NCI-H1048 (cell line): Measurements from ENCODE around the gene NOSTRIN.
"Not testable (repeated sequence)": the region's sequence is repeated elsewhere in the genome, so short reads cannot be mapped to it uniquely, and the experiment has no call there.

Experiments
- DNase-seq: peaks from one replicate; lab custom pipeline; 2025; lab: John Stamatoyannopoulos, UW

Gene NOSTRIN, protein sequence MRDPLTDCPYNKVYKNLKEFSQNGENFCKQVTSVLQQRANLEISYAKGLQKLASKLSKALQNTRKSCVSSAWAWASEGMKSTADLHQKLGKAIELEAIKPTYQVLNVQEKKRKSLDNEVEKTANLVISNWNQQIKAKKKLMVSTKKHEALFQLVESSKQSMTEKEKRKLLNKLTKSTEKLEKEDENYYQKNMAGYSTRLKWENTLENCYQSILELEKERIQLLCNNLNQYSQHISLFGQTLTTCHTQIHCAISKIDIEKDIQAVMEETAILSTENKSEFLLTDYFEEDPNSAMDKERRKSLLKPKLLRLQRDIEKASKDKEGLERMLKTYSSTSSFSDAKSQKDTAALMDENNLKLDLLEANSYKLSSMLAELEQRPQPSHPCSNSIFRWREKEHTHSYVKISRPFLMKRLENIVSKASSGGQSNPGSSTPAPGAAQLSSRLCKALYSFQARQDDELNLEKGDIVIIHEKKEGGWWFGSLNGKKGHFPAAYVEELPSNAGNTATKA

GRCh38 chr2:168801961-168802858, at the start of gene NOSTRIN:
NOSTRIN (plus strand) TSS chr2:168802637; CDS start chr2:168802647, 10 bp downstream.
- DNase-seq: no peak

DNA sequence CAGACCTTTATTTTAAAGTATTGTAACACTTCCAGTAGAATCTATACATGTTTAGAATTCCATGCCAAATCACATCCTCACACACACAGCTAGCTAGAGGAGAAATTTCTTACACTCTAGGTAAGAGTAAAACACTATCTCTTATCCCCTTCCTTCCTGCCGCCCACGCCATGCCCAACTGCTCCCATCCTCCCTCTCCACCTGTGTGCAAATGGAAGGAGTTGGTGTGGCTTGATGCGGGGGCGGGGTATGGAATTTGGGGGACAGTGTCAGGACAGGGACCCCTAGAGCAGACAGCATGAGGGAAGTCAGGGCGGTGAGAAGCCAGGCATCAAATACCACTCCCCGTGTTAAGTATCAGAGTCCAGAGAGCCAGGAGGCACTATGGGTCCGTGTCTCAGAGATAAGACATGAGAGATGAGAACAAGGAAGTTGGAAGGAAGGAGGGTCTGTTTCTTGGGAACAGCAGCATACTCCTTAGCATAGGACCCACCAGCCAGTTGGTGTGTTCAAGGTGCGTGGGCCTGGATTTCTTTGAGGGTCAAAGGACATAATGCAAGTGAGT, 48.6 kb upstream of the NOSTRIN start:
- no peak for DNase-seq

GRCh38 chr2:168757223-168757622, 45.2 kb upstream of the NOSTRIN start:
- no peak for DNase-seq

GRCh38 chr2:168758970-168759820, 43.2 kb upstream of the NOSTRIN start:
- peak; percentile 24 for DNase-seq

GRCh38 chr2:168765401-168765800, 37.0 kb upstream of the NOSTRIN start:
- no peak for DNase-seq

DNA sequence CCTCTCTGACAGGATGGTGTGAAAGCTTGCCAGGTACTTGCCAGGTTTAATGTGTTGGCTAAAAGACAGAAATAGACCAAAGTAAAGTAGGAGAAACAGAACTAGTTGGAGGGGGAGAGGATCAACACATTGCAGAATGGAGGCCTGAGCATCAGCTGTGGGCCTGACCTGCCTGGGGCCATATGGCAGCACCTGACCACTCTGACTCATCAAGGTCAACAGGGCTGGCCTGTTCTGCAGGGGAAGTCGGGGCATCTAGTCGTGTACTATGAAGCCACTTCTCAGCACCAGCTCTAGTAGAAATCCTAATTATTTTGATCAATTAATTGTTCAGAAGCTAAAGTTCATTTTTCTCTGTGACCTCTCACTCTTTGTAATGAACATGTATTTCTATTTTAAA, 35.8 kb upstream of the NOSTRIN start:
- DNase-seq: no peak

DNA sequence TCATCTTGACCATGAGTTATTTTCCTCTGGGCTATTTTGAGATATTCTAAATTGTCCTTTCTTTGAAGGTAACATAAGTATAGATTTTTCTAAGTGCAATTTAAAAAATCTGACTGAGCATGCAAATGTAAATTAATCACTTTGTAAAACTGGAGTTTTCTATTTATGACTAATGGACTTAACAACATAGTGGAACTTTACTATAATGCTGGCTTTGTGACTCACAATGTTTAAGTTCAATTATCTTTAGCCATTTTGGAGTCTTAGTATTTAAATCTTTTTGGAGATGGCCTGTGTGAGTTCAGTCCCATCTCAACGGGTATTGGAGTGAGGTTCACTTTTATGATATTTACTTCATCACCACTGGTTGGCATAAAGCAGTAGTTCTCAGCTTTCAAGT, 35.2 kb upstream of the NOSTRIN start:
- DNase-seq: no peak

GRCh38 chr2:168768357-168768756, 34.1 kb upstream of the NOSTRIN start:
- not testable (repeated sequence) for DNase-seq

DNA sequence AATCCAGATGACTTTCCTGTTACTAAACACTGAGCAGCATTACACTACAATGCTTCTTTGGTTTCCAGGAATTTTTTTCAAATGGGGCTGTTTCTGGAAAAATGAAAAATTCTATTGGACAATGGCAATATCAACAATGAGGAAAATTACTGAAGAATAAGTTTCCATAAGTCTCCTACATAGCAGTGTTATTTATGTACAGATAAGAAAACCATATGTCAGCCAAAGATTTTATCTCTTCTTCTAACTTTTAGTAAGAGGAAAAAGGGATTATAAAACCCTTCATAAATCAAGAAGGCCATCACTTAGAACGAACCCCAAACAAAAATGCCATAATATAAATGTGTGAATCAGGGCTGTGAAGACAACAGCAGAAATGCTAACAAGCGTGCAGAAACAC, 31.6 kb upstream of the NOSTRIN start:
- no peak for DNase-seq

DNA sequence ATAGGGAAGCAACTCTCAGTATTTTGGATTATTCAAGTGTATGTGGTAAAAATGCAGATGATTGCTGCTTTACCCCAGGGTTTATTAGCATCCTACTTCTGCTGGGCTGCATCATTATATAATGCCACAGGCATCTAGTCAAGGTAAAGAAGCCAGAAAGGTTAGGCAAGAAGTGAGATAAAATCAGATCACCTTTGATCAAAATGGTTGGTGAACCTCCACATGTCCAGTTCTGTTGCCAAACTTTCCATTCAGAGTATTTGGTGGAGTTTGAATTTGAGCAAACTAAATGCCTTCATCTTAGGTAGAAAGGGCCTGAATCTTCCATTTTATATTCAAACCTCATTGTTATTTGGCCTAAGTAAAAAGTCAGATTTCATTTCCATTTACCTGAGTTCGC, 29.7 kb upstream of the NOSTRIN start:
- DNase-seq: no peak

DNA sequence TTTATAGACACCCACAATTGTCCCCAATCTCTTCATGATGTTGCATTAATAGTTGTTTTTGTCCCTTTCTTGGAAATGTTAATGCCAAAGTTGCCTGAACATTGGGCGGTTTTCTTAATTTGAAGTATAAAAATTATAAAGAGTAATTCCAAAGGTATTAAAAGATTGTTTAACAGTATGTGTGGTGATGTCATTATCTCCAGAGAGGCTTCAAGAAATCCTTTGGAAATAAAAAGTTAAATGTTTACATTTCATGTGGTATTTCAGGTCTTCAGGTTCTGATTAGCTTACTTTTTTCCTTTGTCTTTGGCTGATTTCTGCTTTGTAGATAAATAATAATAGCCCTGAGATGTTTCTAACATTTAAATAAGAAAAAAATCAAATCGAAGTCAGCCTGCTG, 29.3 kb upstream of the NOSTRIN start:
- DNase-seq: no peak

DNA sequence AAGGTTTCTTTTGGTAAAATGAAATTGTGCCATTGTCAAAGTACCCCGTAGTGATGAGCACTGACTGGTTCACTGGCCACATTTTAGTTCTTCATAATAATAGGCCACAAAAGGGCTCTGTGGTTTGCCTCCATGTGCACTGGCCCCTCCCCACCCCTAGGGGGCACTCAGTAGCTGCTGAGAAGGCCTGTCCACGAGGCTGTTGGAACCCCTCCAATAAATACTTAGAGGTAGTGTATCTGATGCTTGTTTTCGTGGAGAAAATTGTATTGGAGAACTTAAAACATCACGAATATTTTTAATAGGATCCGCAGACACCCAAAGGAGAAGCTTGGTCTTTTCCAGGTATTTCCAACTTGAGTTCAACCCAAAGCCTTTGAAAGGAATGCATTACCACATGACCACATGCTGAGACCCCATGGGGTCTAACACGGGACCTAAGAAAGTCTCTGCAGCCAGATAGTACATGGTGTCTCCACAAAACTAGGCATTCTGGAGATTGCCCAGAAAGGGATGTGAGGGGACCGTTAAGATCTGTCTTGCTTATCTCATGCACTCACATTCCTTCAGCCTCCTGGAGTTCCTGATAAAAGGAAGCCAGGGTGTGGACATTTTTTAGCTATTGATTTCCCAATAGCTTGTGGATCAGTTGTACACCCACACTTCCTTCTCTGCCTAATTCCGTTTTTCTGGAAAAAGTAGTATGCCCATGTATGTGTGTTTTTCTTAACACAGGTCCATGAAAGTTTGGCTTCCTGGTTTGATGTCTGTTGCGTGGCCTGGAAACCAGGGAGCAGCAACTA, 28.5 kb upstream of the NOSTRIN start:
- peak; percentile 46 for DNase-seq

GRCh38 chr2:168775837-168776236, 26.6 kb upstream of the NOSTRIN start:
- DNase-seq: no peak

- no peak for DNase-seq
Observed at GRCh38 chr2:168780669-168781071, 21.8 kb upstream of the NOSTRIN start.

- no peak for DNase-seq
Observed at GRCh38 chr2:168781191-168781817, 21.1 kb upstream of the NOSTRIN start.

GRCh38 chr2:168782271-168782670, 20.2 kb upstream of the NOSTRIN start:
- DNase-seq: no peak

DNA sequence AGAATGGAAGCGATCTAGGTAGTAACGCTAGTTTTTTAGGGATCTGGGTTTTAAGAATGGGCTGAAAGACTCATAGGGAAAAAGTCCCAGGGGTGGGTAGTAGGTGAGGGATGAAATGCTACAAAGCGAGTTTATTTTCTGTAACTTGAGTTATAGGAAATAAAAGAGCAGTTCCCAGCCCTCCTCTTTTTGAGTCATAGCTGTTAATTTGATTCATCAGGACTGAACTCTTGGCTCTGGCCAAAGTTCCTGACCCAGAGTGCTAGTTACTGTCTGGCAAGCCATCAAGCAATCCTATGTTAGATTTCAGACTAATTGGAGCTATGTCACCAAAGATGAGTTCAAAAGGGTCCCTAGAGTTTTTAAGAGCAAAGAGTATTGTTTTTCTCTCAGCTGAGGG, 17.4 kb upstream of the NOSTRIN start:
- no peak for DNase-seq

GRCh38 chr2:168787098-168787781, 15.2 kb upstream of the NOSTRIN start:
- DNase-seq: no peak

DNA sequence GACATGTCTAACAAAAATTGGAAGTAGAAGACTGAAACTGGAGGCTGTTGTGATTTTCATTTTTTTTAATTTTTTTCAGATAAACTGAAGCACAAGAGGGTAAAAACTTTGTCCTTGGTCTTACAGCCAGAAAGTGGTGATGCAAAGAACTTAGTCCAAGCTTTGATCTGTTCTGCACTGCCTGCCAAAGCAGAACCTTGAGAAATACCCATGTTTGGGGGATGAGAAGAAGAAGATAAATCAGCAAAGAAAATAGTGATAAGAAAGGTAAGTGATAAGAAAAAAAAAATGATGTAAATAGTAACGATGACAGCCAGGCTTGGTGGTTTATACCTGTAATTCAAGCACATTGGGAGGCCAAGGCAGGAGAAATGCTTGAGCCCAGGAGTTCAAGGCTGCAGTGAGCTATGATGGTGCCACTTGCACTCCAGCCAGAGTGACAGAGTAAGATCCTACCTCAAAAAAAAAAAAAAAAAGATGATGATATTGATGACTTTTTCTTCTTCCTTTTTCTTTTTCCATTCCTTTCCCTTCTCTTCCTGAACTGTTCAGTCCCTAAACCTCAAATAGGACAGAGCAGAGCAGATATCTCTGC, 14.6 kb upstream of the NOSTRIN start:
- no peak for DNase-seq
